Spleen (tissue), 7 donors: ENCODE measurements around the gene HS3ST1.

Experiments used
- CTCF ChIP-seq, 11 experiments: fragments of 200-600 bp in 7 of 11; fragments of 450-650 bp in 4 of 11; sonication (generic) in 4 of 11; IDR thresholded peaks in 8 of 11; conservative IDR thresholded peaks in 3 of 11; 1 replicate in 7 of 11; 2 replicates in 4 of 11; pipeline versions ENCODE4 v1.4.0 to v1.8.0; 2016 to 2021; ENCODE audit warnings: antibody characterized with exemption in 11 of 11, inconsistent platforms in 4 of 11, mild to moderate bottlenecking in 1 of 11
- POLR2A ChIP-seq, 3 donors: fragments of 450-650 bp; IDR thresholded peaks; one replicate each; pipeline ENCODE4 v1.5.1; 2017; ENCODE audit warnings: antibody characterized with exemption in 3 of 3, mild to moderate bottlenecking in 1 of 3
- POLR2AphosphoS5 ChIP-seq, 3 donors: sonication (generic); formaldehyde crosslinking; IDR thresholded peaks; one replicate each; pipeline ENCODE4 v1.5.1; 2017; ENCODE audit warnings: antibody characterized with exemption in 3 of 3
- donor health status: DM: no; HTN: no; CAD: no; lungs with moderate emphysema.
- donor health status: DM: no; HTN: no; CAD: no.
- donor health status: DM: no; HTN: no; CAD: no.

GRCh38 chr4:11365039-11365438 is 63.7 kb downstream of the HS3ST1 start:
- TF ChIP-seq POLR2A (IDR thresholded peaks at IDR 0.05), result no peak
- no peak for TF ChIP-seq CTCF (IDR thresholded peaks at IDR 0.05 in 8 of 11, conservative IDR thresholded peaks at IDR 0.05 in 3 of 11)
- TF ChIP-seq POLR2AphosphoS5 (IDR thresholded peaks at IDR 0.05), result no peak
